H1 (cell line): Measurements from ENCODE around the gene ATR. TPM values are rescaled to one million over a fixed set of nuclear protein-coding genes. Genes with fewer than 3 reads are reported as not detected.

Source experiments
- CTCF ChIA-PET: fragments of 300-600 bp; sonication (Branson Sonifier 250); formaldehyde crosslinking; loops from one replicate; lab custom pipeline; 2021; ENCODE audit not compliant: partially characterized antibody; lab: Charles Lee
- POLR2A ChIA-PET: fragments of 300-600 bp; sonication (Branson Sonifier 250); formaldehyde crosslinking; loops from one replicate; lab custom pipeline; 2021; ENCODE audit warnings: inconsistent platforms; ENCODE audit not compliant: partially characterized antibody; lab: Charles Lee
- DNase-seq, 2 experiments: peaks; one replicate each; pipeline versions ENCODE4 v3.0.0 to v3.0.0-alpha.2; 2010 to 2022; ENCODE audit warnings: low spot score in 2 of 2, low read depth in 1 of 2, mixed read lengths in 1 of 2
- FAIRE-seq: peaks from 2 replicates; lab custom pipeline; 2011; peaks lifted over from hg19 to GRCh38; lab: Jason Lieb, UNC
- H2AFZ ChIP-seq: 2 replicates; pipeline ENCODE4 v1.8.1; 2012; ENCODE audit warnings: low read length, inconsistent platforms
- H2AK5ac ChIP-seq: 2 replicates; pipeline ENCODE4 v1.6.1; 2013; ENCODE audit warnings: low read depth, low read length
- H2BK120ac ChIP-seq: replicated peaks from 2 replicates; pipeline ENCODE3; 2013; ENCODE audit warnings: low read depth, low read length, inconsistent platforms
- H2BK12ac ChIP-seq: 2 replicates; pipeline ENCODE4 v1.6.1; 2013; ENCODE audit warnings: low read depth, low read length
- H2BK15ac ChIP-seq: 2 replicates; pipeline ENCODE4 v1.6.1; 2013; ENCODE audit warnings: low read length
- H2BK20ac ChIP-seq: 2 replicates; pipeline ENCODE4 v1.6.1; 2013; ENCODE audit warnings: low read length
- H2BK5ac ChIP-seq: 2 replicates; pipeline ENCODE4 v1.6.1; 2013; ENCODE audit warnings: low read depth, low read length
- H3K14ac ChIP-seq: 2 replicates; pipeline ENCODE4 v1.6.1; 2013; ENCODE audit warnings: inconsistent platforms; ENCODE audit not compliant: insufficient read length
- H3K18ac ChIP-seq: 2 replicates; pipeline ENCODE4 v1.6.1; 2013; ENCODE audit warnings: low read length; ENCODE audit errors: extremely low read depth
- H3K23ac ChIP-seq: 2 replicates; pipeline ENCODE4 v1.6.1; 2013; ENCODE audit warnings: inconsistent platforms; ENCODE audit not compliant: insufficient read length
- H3K23me2 ChIP-seq: 2 replicates; pipeline ENCODE4 v1.6.1; 2013; ENCODE audit warnings: low read depth, low read length
- H3K27ac ChIP-seq: 2 replicates; pipeline ENCODE4 v1.6.1; 2011; ENCODE audit warnings: low read depth, low read length, inconsistent platforms
- H3K27me3 ChIP-seq, 4 experiments: replicated peaks in 1 of 4; 1 replicate in 1 of 4; 2 replicates in 3 of 4; pipeline versions ENCODE4 v1.6.1 to v1.8.1; 2011 to 2013; ENCODE audit warnings: low read length in 3 of 4, mild to moderate bottlenecking in 3 of 4, inconsistent platforms in 2 of 4, mixed read lengths in 2 of 4, moderate library complexity in 1 of 4; ENCODE audit not compliant: control insufficient read depth in 3 of 4, insufficient read depth in 3 of 4; ENCODE audit errors: extremely low read depth in 1 of 4
- H3K36me3 ChIP-seq, 4 experiments: 2 replicates each; pipeline versions ENCODE4 v1.6.1 to v1.8.1; 2011 to 2013; ENCODE audit warnings: mild to moderate bottlenecking in 4 of 4, low read length in 3 of 4, moderate library complexity in 2 of 4, control low read depth in 1 of 4, inconsistent platforms in 1 of 4; ENCODE audit not compliant: insufficient read depth in 4 of 4, control insufficient read depth in 2 of 4
- H3K4ac ChIP-seq: replicated peaks from 2 replicates; pipeline ENCODE3; 2013; ENCODE audit warnings: low read length, low read depth, mixed read lengths, inconsistent platforms; ENCODE audit not compliant: insufficient read length
- H3K4me1 ChIP-seq, 4 experiments: replicated peaks in 1 of 4; 1 replicate in 1 of 4; 2 replicates in 3 of 4; pipeline versions ENCODE4 v1.6.1 to v1.8.1; 2011 to 2013; ENCODE audit warnings: low read length in 3 of 4, inconsistent platforms in 2 of 4, mixed read lengths in 1 of 4; ENCODE audit not compliant: insufficient read depth in 4 of 4, control insufficient read depth in 3 of 4
- H3K4me2 ChIP-seq, 2 experiments: 2 replicates each; pipeline versions ENCODE4 v1.6.1 to v1.8.1; 2011 to 2013; ENCODE audit warnings: low read depth in 2 of 2, low read length in 2 of 2, control low read depth in 1 of 2, inconsistent platforms in 1 of 2, mild to moderate bottlenecking in 1 of 2; ENCODE audit not compliant: insufficient read depth in 1 of 2
- H3K4me3 ChIP-seq, 4 experiments: fragments of 200-600, 300-600 bp in 1 of 4; sonication (generic), shearing (Covaris generic), sonication (Bioruptor Twin) in 1 of 4; 2 replicates each; pipeline versions ENCODE4 v1.5.1 to v1.8.1; 2011 to 2016; ENCODE audit warnings: low read length in 4 of 4, low read depth in 3 of 4, control low read depth in 2 of 4, inconsistent platforms in 2 of 4, mild to moderate bottlenecking in 2 of 4, mixed read lengths in 1 of 4, moderate library complexity in 1 of 4; ENCODE audit not compliant: insufficient read depth in 2 of 4; ENCODE audit errors: extremely low read depth in 1 of 4
- H3K56ac ChIP-seq: replicated peaks from 2 replicates; pipeline ENCODE3; 2013; ENCODE audit warnings: low read depth, mild to moderate bottlenecking, mixed read lengths, low read length, inconsistent platforms; ENCODE audit not compliant: insufficient read length
- H3K79me1 ChIP-seq: 2 replicates; pipeline ENCODE4 v1.6.1; 2013; ENCODE audit warnings: low read depth, low read length, control low read depth
- H3K79me2 ChIP-seq, 2 experiments: 2 replicates each; pipeline versions ENCODE4 v1.6.1 to v1.8.1; 2012 to 2013; ENCODE audit warnings: low read length in 2 of 2, mild to moderate bottlenecking in 2 of 2, inconsistent platforms in 1 of 2; ENCODE audit not compliant: insufficient read depth in 2 of 2, control insufficient read depth in 1 of 2
- H3K9ac ChIP-seq, 4 experiments: replicated peaks in 1 of 4; 1 replicate in 1 of 4; 2 replicates in 3 of 4; pipeline versions ENCODE4 v1.6.1 to v1.8.1; 2011 to 2013; ENCODE audit warnings: low read depth in 3 of 4, low read length in 3 of 4, control low read depth in 2 of 4, mild to moderate bottlenecking in 2 of 4, moderate library complexity in 2 of 4, inconsistent platforms in 1 of 4; ENCODE audit errors: extremely low read depth in 1 of 4
- H3K9me3 ChIP-seq, 2 experiments: 2 replicates each; pipeline versions ENCODE4 v1.6.1 to v1.8.1; 2012 to 2013; ENCODE audit warnings: mild to moderate bottlenecking in 2 of 2, moderate library complexity in 2 of 2, control low read depth in 1 of 2, inconsistent platforms in 1 of 2, low read depth in 1 of 2, low read length in 1 of 2, mixed read lengths in 1 of 2; ENCODE audit not compliant: insufficient read depth in 2 of 2
- H4K20me1 ChIP-seq, 2 experiments: replicated peaks in 1 of 2; 2 replicates each; pipeline versions ENCODE3 to v1.8.1; 2011 to 2013; ENCODE audit warnings: inconsistent platforms in 2 of 2, low read length in 2 of 2, mild to moderate bottlenecking in 1 of 2; ENCODE audit not compliant: insufficient read depth in 2 of 2, control insufficient read depth in 1 of 2
- H4K5ac ChIP-seq: 2 replicates; pipeline ENCODE4 v1.6.1; 2013; ENCODE audit warnings: low read length, low read depth, mixed read lengths, inconsistent platforms; ENCODE audit not compliant: insufficient read length
- H4K8ac ChIP-seq: 2 replicates; pipeline ENCODE4 v1.8.0; 2013; ENCODE audit warnings: mild to moderate bottlenecking, moderate library complexity, low read length, inconsistent platforms; ENCODE audit not compliant: insufficient read depth; ENCODE audit errors: extremely low read depth
- H4K91ac ChIP-seq: replicated peaks from 2 replicates; pipeline ENCODE3; 2013; ENCODE audit warnings: low read length, mixed read lengths, inconsistent platforms; ENCODE audit not compliant: insufficient read length
- BCL11A ChIP-seq, 2 experiments: IDR thresholded peaks; one replicate each; pipeline ENCODE4 v1.6.1; 2011; ENCODE audit warnings: low read depth in 2 of 2, low read length in 2 of 2, mild to moderate bottlenecking in 2 of 2
- CREB1 ChIP-seq: IDR thresholded peaks from 2 replicates; pipeline ENCODE4 v1.6.1; 2012; ENCODE audit warnings: inconsistent platforms
- CTCF ChIP-seq, 3 experiments: IDR thresholded peaks; 1 replicate in 2 of 3; 2 replicates in 1 of 3; pipeline versions ENCODE4 v1.5.1 to v1.6.1; 2011; ENCODE audit warnings: low read length in 3 of 3, mild to moderate bottlenecking in 3 of 3, inconsistent platforms in 2 of 3, low read depth in 1 of 3, moderate library complexity in 1 of 3; ENCODE audit not compliant: insufficient read depth in 1 of 3; ENCODE audit errors: control extremely low read depth in 1 of 3
- EGR1 ChIP-seq: IDR thresholded peaks from 2 replicates; pipeline ENCODE4 v1.6.1; 2011; ENCODE audit warnings: low read depth, low read length, borderline replicate concordance
- FOSL1 ChIP-seq: IDR thresholded peaks from 2 replicates; pipeline ENCODE4 v1.6.1; 2011; ENCODE audit warnings: mild to moderate bottlenecking, low read depth, low read length, moderate library complexity; ENCODE audit not compliant: insufficient read depth
- GTF2F1 ChIP-seq: IDR thresholded peaks from 2 replicates; pipeline ENCODE4 v1.6.1; 2012; ENCODE audit warnings: low read depth, low read length, improper control_type of control experiment, borderline replicate concordance
- HDAC6 ChIP-seq: IDR thresholded peaks from one replicate; pipeline ENCODE4 v1.7.1; 2012; ENCODE audit warnings: low read depth, mild to moderate bottlenecking, inconsistent platforms, low read length, moderate library complexity
- POLR2A ChIP-seq, 2 experiments: IDR thresholded peaks; 1 replicate in 1 of 2; 2 replicates in 1 of 2; pipeline ENCODE4 v1.6.1; 2011; ENCODE audit warnings: low read depth in 2 of 2, low read length in 2 of 2, mild to moderate bottlenecking in 2 of 2; ENCODE audit errors: control extremely low read depth in 1 of 2
- POU5F1 ChIP-seq: IDR thresholded peaks from 2 replicates; pipeline ENCODE4 v1.6.1; 2011; ENCODE audit warnings: low read depth, mild to moderate bottlenecking, low read length, moderate library complexity
- RAD21 ChIP-seq, 2 experiments: IDR thresholded peaks in 1 of 2; conservative IDR thresholded peaks in 1 of 2; 2 replicates each; pipeline ENCODE4 v1.6.1; 2011; ENCODE audit warnings: low read depth in 2 of 2, low read length in 2 of 2, improper control_type of control experiment in 1 of 2, inconsistent platforms in 1 of 2, mild to moderate bottlenecking in 1 of 2, moderate library complexity in 1 of 2
- SIX5 ChIP-seq: IDR thresholded peaks from 2 replicates; pipeline ENCODE4 v1.6.1; 2011; ENCODE audit warnings: mild to moderate bottlenecking, low read depth, low read length
- TBP ChIP-seq: IDR thresholded peaks from 2 replicates; pipeline ENCODE4 v1.6.1; 2011; ENCODE audit warnings: low read depth, low read length, improper control_type of control experiment
- WGBS, 2 experiments: shearing (Covaris generic) in 1 of 2; methylation state at CpG; one replicate each; pipeline versions ENCODE4 v1.1.6 to v1.1.7; 2013 to 2015; ENCODE audit warnings: low lambda C conversion rate in 2 of 2, mixed read lengths in 2 of 2, inconsistent platforms in 1 of 2, low coverage in 1 of 2, missing lambda C conversion rate in 1 of 2; ENCODE audit not compliant: insufficient replicate concordance in 2 of 2, insufficient coverage in 1 of 2, insufficient read length in 1 of 2; ENCODE audit errors: extremely low coverage in 1 of 2, missing lambda C conversion rate in 1 of 2; 5-methylcytosine and 5-hydroxymethylcytosine counted together
- polyA plus RNA-seq, 7 experiments: library from polyadenylated mRNA; depleted of rRNA in 3 of 7; stranded (reverse) in 5 of 7; unstranded in 2 of 7; fragments of >200 nt in 5 of 7; fragments of 200-250 nt in 2 of 7; gene quantifications; 1 replicate in 5 of 7; 2 replicates in 1 of 7; 4 replicates in 1 of 7; pipeline versions ENCODE4 v1.2.1 to v1.2.3, GENCODE V29; 2011 to 2013; ENCODE audit warnings: missing spikeins in 2 of 7, mixed read lengths in 2 of 7
- total RNA-seq: library from RNA; stranded (reverse); fragmentation: NEBNext Ultra II Directional; extraction: Animal tissue kit (Norgen Biotek cat#: 25700); gene quantifications from 2 replicates; pipeline ENCODE4 v1.2.1, GENCODE V29; 2021

Gene ATR
- total and polyA plus RNA-seq, 2 of the 8 experiments (the other 6 are each of a cell fraction or from before 2014, with no cell fraction given) = 8.4 to 23.2 TPM

- peaks cover 8% of the 10 kb centered on the region for H3K23me2 ChIP-seq
- FAIRE-seq (no peak), DNase-seq (no peak)
- H2BK20ac ChIP-seq = no peak overlapping the region
- H3K79me2 ChIP-seq = peaks cover 0 to 7% of the 10 kb centered on the region in 2 experiments; a peak in 2 of 4 replicates
- H4K91ac ChIP-seq = no peak overlapping the region
- H4K5ac ChIP-seq = no peak overlapping the region
- no peak overlapping the region for H2BK15ac ChIP-seq
- peaks cover 0 to 4% (median 2%) of the 10 kb centered on the region in 4 experiments; a peak in 2 of 7 replicates for H3K4me1 ChIP-seq
- no peak overlapping the region for H3K56ac ChIP-seq
- WGBS, 2 experiments = 89% methylated on average over 1 of the region's 1 CpG; no CpG with 5 or more reads in 1 of the 2 experiments
- H3K23ac ChIP-seq = no peak overlapping the region
- no peak overlapping the region for H4K8ac ChIP-seq
- H3K14ac ChIP-seq = no peak overlapping the region
- ChIA-PET POLR2A (no interaction called here), CTCF (interaction anchor here (1.2 kb wide), 1 partner anchor 9 kb away, joined by 4 read pairs; no protein-coding TSS in a partner anchor)
- H2BK120ac ChIP-seq = no peak overlapping the region
- no peak overlapping the region for H2AK5ac ChIP-seq
- no peak overlapping the region for H3K9ac ChIP-seq
- H2BK5ac ChIP-seq = no peak overlapping the region
- no peaks in the 10 kb centered on the region; the same call in 1 of the 2 replicates for H3K79me1 ChIP-seq
- H3K9me3 ChIP-seq = no peaks in the 10 kb centered on the region
- H3K27ac ChIP-seq = no peak overlapping the region
- peak overlapping the region; percentile 94; the same call in 1 of the 2 replicates for H2AFZ ChIP-seq
- H3K4me3 ChIP-seq = peak overlapping the region in 1 of 4 experiments; percentile 79; a peak in 2 of 8 replicates
- no peak overlapping the region for H3K4ac ChIP-seq
- no peaks in the 10 kb centered on the region for H3K36me3 ChIP-seq
- no peak overlapping the region for H3K18ac ChIP-seq
- no peaks in the 10 kb centered on the region for H3K27me3 ChIP-seq
- no peaks in the 10 kb centered on the region for H4K20me1 ChIP-seq
- H2BK12ac ChIP-seq = no peak overlapping the region
- H3K4me2 ChIP-seq = peak overlapping the region in 1 of 2 experiments; percentile 57; a peak in 1 of 4 replicates
- no peak for TF ChIP-seq EGR1
- no peak for TF ChIP-seq POLR2A (IDR thresholded peaks at IDR 0.05; ENCODE audit: control extremely low read depth in 1 of 2, low read depth in 2 of 2, low read length in 2 of 2)
- TF ChIP-seq CREB1 = no peak
- no peak for TF ChIP-seq FOSL1
- no peak for TF ChIP-seq GTF2F1
- no peak for TF ChIP-seq CTCF (IDR thresholded peaks at IDR 0.05; ENCODE audit: control extremely low read depth in 1 of 3, insufficient read depth in 1 of 3, low read depth in 1 of 3, low read length in 3 of 3)
- TF ChIP-seq RAD21 (IDR thresholded peaks at IDR 0.05 in 1 of 2, conservative IDR thresholded peaks at IDR 0.05 in 1 of 2; ENCODE audit: low read depth in 2 of 2, low read length in 2 of 2) = no peak
- no peak for TF ChIP-seq TBP
- TF ChIP-seq HDAC6 = no peak
- TF ChIP-seq SIX5 = no peak
- no peak for TF ChIP-seq POU5F1
- no peak for TF ChIP-seq BCL11A (IDR thresholded peaks at IDR 0.05; ENCODE audit: low read depth in 2 of 2, low read length in 2 of 2)
Observed at GRCh38 chr3:142595141-142595540, 16.6 kb upstream of the ATR start.
